ENCODE results near the gene NUP37.

GRCh38 chr12:102120564-102120873 is 605 bp upstream of the NUP37 start:
- TF ChIP-seq, protein P1, sequence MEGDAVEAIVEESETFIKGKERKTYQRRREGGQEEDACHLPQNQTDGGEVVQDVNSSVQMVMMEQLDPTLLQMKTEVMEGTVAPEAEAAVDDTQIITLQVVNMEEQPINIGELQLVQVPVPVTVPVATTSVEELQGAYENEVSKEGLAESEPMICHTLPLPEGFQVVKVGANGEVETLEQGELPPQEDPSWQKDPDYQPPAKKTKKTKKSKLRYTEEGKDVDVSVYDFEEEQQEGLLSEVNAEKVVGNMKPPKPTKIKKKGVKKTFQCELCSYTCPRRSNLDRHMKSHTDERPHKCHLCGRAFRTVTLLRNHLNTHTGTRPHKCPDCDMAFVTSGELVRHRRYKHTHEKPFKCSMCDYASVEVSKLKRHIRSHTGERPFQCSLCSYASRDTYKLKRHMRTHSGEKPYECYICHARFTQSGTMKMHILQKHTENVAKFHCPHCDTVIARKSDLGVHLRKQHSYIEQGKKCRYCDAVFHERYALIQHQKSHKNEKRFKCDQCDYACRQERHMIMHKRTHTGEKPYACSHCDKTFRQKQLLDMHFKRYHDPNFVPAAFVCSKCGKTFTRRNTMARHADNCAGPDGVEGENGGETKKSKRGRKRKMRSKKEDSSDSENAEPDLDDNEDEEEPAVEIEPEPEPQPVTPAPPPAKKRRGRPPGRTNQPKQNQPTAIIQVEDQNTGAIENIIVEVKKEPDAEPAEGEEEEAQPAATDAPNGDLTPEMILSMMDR (conservative IDR thresholded peaks at IDR 0.05; ENCODE audit: low read depth, low read length), result no peak
- no peak for TF ChIP-seq EZH2 (IDR thresholded peaks at IDR 0.05; ENCODE audit: low read length, unreplicated experiment)

All from PC-3 (cell line).